GM12892 (cell line): ENCODE data around the gene ALPP.

Source experiments
- POLR2A ChIP-seq: IDR thresholded peaks from 2 replicates; pipeline ENCODE4 v1.6.1; 2011; ENCODE audit warnings: low read depth, low read length, control low read depth
- TAF1 ChIP-seq: IDR thresholded peaks from 2 replicates; pipeline ENCODE4 v1.6.1; 2011; ENCODE audit warnings: low read depth, mild to moderate bottlenecking, control low read depth, low read length, borderline replicate concordance

DNA sequence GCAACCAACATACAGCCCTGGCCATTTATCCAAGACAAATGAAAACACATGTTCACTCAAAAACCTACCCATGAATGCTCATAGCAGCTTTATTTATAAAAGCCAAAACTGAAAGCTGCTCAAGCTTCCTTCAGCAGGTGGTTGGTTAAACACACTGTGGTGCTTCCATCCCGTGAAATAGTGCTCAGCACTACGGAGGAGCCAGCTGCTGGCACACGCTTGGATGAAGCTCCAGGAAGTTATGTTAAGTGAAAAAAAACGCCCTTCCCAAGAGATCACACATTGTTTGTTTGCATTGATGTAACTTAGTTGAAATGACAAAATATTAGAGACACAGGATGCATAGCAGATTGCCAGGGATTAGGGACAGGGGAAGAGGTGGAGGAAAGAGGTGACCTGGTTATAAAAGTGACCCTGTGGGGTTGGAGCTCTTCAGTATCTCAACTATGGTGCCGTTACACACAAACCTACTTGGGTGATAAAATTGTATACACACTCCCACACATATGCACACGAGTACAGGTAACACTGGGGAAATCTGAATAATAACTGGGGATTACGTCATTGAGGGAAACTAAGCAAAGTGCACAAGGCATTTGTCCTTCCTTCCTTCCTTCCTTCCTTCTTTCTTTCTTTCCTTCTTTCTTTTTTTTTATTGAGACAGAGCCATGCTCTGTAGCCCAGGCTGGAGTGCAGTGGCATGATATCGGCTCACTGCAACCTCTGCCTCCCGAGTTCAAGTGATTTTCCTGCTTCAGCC is 21.9 kb downstream of the ALPP start:
- TF ChIP-seq TAF1 = no peak
- no peak for TF ChIP-seq POLR2A
